HEK293T (cell line): ENCODE measurements around the gene YRDC.

ENCODE experiments used
- CTCF ChIA-PET: fragments of 350-600 bp; formaldehyde crosslinking; extraction: SDS; loops from one replicate; lab custom pipeline; 2021; ENCODE audit warnings: antibody characterized with exemption, inconsistent platforms; lab: Yijun Ruan, JAX
- POLR2A ChIA-PET: fragments of 350-600 bp; formaldehyde crosslinking; extraction: SDS; loops from one replicate; lab custom pipeline; 2020; ENCODE audit warnings: antibody characterized with exemption, inconsistent platforms; lab: Yijun Ruan, JAX
- DNase-seq: peaks from one replicate; pipeline ENCODE4 v3.0.0; 2012; ENCODE audit warnings: mixed read lengths; ENCODE audit errors: extremely low spot score
- ARNT ChIP-seq: fragments of 450-650 bp; IDR thresholded peaks from 2 replicates; pipeline ENCODE4 v1.6.1; 2017; ENCODE audit warnings: mild to moderate bottlenecking
- BHLHE40 ChIP-seq: fragments of 450-650 bp; IDR thresholded peaks from 2 replicates; pipeline ENCODE4 v1.6.1; 2016; ENCODE audit warnings: mild to moderate bottlenecking, moderate library complexity, borderline replicate concordance
- CTBP1 ChIP-seq: fragments of 450-650 bp; IDR thresholded peaks from 2 replicates; pipeline ENCODE4 v1.6.1; 2016; ENCODE audit warnings: borderline replicate concordance
- ELF4 ChIP-seq: fragments of 450-650 bp; IDR thresholded peaks from 2 replicates; pipeline ENCODE4 v1.6.1; 2017; ENCODE audit warnings: antibody characterized with exemption
- FOXA1 ChIP-seq: fragments of 450-650 bp; IDR thresholded peaks from 2 replicates; pipeline ENCODE4 v1.6.1; 2016; ENCODE audit warnings: mild to moderate bottlenecking
- FOXK2 ChIP-seq: fragments of 450-650 bp; IDR thresholded peaks from 2 replicates; pipeline ENCODE4 v1.6.1; 2016; ENCODE audit warnings: mild to moderate bottlenecking
- FOXM1 ChIP-seq: fragments of 450-650 bp; IDR thresholded peaks from 2 replicates; pipeline ENCODE4 v1.6.1; 2017; ENCODE audit warnings: mild to moderate bottlenecking, borderline replicate concordance
- HDGF ChIP-seq: fragments of 450-650 bp; IDR thresholded peaks from 2 replicates; pipeline ENCODE4 v1.6.1; 2017; ENCODE audit warnings: antibody characterized with exemption, borderline replicate concordance
- L3MBTL2 ChIP-seq: fragments of 450-650 bp; conservative IDR thresholded peaks from 2 replicates; pipeline ENCODE4 v1.6.1; 2016; ENCODE audit warnings: mild to moderate bottlenecking
- LEF1 ChIP-seq: fragments of 450-650 bp; IDR thresholded peaks from 2 replicates; pipeline ENCODE4 v1.6.1; 2017; ENCODE audit warnings: mild to moderate bottlenecking, borderline replicate concordance
- NFRKB ChIP-seq: fragments of 450-650 bp; IDR thresholded peaks from 2 replicates; pipeline ENCODE4 v1.6.1; 2016; ENCODE audit warnings: mild to moderate bottlenecking, moderate library complexity
- PKNOX1 ChIP-seq: fragments of 450-650 bp; IDR thresholded peaks from 2 replicates; pipeline ENCODE4 v1.6.1; 2016
- SP1 ChIP-seq: fragments of 450-650 bp; IDR thresholded peaks from 2 replicates; pipeline ENCODE4 v1.6.1; 2017
- SUZ12 ChIP-seq: fragments of 450-650 bp; IDR thresholded peaks from 2 replicates; pipeline ENCODE4 v1.6.1; 2016; ENCODE audit warnings: mild to moderate bottlenecking
- TARDBP ChIP-seq: fragments of 450-650 bp; IDR thresholded peaks from 2 replicates; pipeline ENCODE4 v1.6.1; 2016
- ZNF384 ChIP-seq: fragments of 450-650 bp; IDR thresholded peaks from 2 replicates; pipeline ENCODE4 v1.6.1; 2016

YRDC gene

GRCh38 chr1:37836788-37837187 lies 28.8 kb upstream of the YRDC start:
- ChIA-PET POLR2A (no interaction called here), CTCF (no interaction called here)
- TF ChIP-seq ARNT: no peak
- TF ChIP-seq SP1: no peak
- TF ChIP-seq L3MBTL2: no peak
- no peak for TF ChIP-seq ELF4
- TF ChIP-seq CTBP1: no peak
- TF ChIP-seq FOXK2: no peak
- no peak for TF ChIP-seq FOXA1
- no peak for TF ChIP-seq BHLHE40
- no peak for TF ChIP-seq SUZ12
- no peak for TF ChIP-seq TARDBP
- TF ChIP-seq HDGF: no peak
- no peak for TF ChIP-seq LEF1
- TF ChIP-seq FOXM1: no peak
- no peak for TF ChIP-seq NFRKB
- TF ChIP-seq ZNF384: no peak
- DNase-seq: no peak

- no peak for DNase-seq
- POLR2A ChIA-PET: no interaction called here
- CTCF ChIA-PET: no interaction called here
- TF ChIP-seq ELF4 (no peak), PKNOX1 (no peak), FOXK2 (no peak), SP1 (no peak), TARDBP (no peak), NFRKB (no peak), L3MBTL2 (no peak), SUZ12 (no peak), ARNT (no peak), CTBP1 (no peak), ZNF384 (no peak), BHLHE40 (no peak), FOXA1 (no peak), LEF1 (no peak), FOXM1 (no peak), HDGF (no peak)
Measured at GRCh38 chr1:37831809-37832208, 23.8 kb upstream of the YRDC start.

GRCh38 chr1:37831109-37831508 lies 23.1 kb upstream of the YRDC start:
- ChIA-PET CTCF (interaction anchor here (0.5 kb wide), 1 partner anchor 202 kb away, joined by 7 read pairs; no protein-coding TSS in a partner anchor), POLR2A (no interaction called here)
- no peak for DNase-seq
- TF ChIP-seq NFRKB: no peak
- no peak for TF ChIP-seq CTBP1
- TF ChIP-seq ARNT: no peak
- no peak for TF ChIP-seq PKNOX1
- TF ChIP-seq SP1: no peak
- no peak for TF ChIP-seq FOXA1
- no peak for TF ChIP-seq FOXM1
- TF ChIP-seq ZNF384: no peak
- TF ChIP-seq TARDBP: no peak
- no peak for TF ChIP-seq FOXK2
- no peak for TF ChIP-seq HDGF
- TF ChIP-seq L3MBTL2: no peak
- no peak for TF ChIP-seq SUZ12
- no peak for TF ChIP-seq ELF4
- no peak for TF ChIP-seq LEF1
- no peak for TF ChIP-seq BHLHE40

GRCh38 chr1:37828410-37829074 lies 20.5 kb upstream of the YRDC start:
- ChIA-PET CTCF (interaction anchor here (1.2 kb wide), 1 partner anchor 32 kb away, joined by 5 read pairs; no protein-coding TSS in a partner anchor), POLR2A (interaction anchor here (1.4 kb wide), 1 partner anchor 31 kb away, joined by 4 read pairs; the partner anchor contains the start of gene MTF1)
- DNase-seq: no peak
- TF ChIP-seq FOXM1 (no peak), ARNT (no peak)

GRCh38 chr1:37825506-37825905 lies 17.5 kb upstream of the YRDC start:
- CTCF ChIA-PET: interaction anchor here (0.6 kb wide), 1 partner anchor 36 kb away, joined by 3 read pairs; no protein-coding TSS in a partner anchor
- POLR2A ChIA-PET: no interaction called here
- no peak for TF ChIP-seq FOXK2
- TF ChIP-seq ARNT: no peak
- no peak for TF ChIP-seq PKNOX1
- TF ChIP-seq SUZ12: no peak
- no peak for TF ChIP-seq FOXM1
- TF ChIP-seq LEF1: no peak
- no peak for TF ChIP-seq SP1
- no peak for TF ChIP-seq FOXA1
- DNase-seq: no peak

GRCh38 chr1:37824001-37824400 lies 16.0 kb upstream of the YRDC start:
- TF ChIP-seq PKNOX1: no peak
- no peak for DNase-seq
- ChIA-PET CTCF (no interaction called here), POLR2A (interaction anchor here (1.5 kb wide), 1 partner anchor 12 kb away, joined by 3 read pairs; no protein-coding TSS in a partner anchor)
